ENCODE data around the gene ZNF785.
"Not testable (repeated sequence)": the region's sequence is repeated elsewhere in the genome, so short reads cannot be mapped to it uniquely, and the experiment has no call there.

ZNF785 gene

DNA sequence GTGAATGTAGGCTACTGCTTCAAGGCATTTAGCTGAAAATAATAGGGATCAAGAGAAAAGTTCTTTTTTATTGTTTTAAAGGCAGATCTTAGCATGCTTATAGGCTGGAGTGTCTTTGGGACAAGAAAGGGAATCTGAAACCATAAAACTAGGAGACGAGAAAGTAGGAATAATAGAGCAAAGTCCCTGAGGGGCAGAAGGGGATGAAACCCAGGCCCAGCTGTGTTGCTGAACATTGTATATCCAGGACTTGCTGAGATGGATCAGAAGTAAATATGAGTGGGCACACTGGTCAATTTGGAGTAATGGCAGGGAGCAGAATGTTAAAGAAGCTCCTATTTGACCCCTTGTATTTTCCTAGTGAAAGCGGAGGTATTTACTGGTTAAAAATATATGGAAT, 15.4 kb upstream of the ZNF785 start:
- no peak overlapping the region for H3K27ac ChIP-seq
- no peak for TF ChIP-seq ZFX (IDR thresholded peaks at IDR 0.05)
- TF ChIP-seq, protein P1, sequence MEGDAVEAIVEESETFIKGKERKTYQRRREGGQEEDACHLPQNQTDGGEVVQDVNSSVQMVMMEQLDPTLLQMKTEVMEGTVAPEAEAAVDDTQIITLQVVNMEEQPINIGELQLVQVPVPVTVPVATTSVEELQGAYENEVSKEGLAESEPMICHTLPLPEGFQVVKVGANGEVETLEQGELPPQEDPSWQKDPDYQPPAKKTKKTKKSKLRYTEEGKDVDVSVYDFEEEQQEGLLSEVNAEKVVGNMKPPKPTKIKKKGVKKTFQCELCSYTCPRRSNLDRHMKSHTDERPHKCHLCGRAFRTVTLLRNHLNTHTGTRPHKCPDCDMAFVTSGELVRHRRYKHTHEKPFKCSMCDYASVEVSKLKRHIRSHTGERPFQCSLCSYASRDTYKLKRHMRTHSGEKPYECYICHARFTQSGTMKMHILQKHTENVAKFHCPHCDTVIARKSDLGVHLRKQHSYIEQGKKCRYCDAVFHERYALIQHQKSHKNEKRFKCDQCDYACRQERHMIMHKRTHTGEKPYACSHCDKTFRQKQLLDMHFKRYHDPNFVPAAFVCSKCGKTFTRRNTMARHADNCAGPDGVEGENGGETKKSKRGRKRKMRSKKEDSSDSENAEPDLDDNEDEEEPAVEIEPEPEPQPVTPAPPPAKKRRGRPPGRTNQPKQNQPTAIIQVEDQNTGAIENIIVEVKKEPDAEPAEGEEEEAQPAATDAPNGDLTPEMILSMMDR (conservative IDR thresholded peaks at IDR 0.05) = no peak

DNA sequence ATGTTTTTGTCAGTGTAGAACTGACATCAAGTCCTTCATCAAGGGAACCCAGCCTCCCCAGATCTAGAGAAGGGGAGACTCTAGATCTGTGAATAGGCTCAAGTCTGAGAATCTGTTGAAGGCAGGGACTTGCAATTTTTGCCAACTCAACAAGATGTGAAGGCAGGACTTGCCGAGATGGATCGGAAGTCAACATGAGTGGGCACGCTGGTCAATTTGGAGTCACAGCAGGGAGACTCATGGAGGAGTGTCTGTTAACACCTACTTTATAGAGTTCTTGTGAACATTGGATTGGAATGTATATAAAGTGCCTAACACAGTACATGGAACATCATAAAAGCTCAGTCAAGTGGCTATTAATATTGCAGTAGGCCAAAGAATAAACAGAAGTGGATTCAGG, 14.7 kb upstream of the ZNF785 start:
- TF ChIP-seq, protein P1 (conservative IDR thresholded peaks at IDR 0.05) = no peak
- no peak for TF ChIP-seq ZFX (IDR thresholded peaks at IDR 0.05)
- 0 out of 2 replicates have a peak overlapping the region, but pooled peaks have one; percentile 11 for H3K27ac ChIP-seq

DNA sequence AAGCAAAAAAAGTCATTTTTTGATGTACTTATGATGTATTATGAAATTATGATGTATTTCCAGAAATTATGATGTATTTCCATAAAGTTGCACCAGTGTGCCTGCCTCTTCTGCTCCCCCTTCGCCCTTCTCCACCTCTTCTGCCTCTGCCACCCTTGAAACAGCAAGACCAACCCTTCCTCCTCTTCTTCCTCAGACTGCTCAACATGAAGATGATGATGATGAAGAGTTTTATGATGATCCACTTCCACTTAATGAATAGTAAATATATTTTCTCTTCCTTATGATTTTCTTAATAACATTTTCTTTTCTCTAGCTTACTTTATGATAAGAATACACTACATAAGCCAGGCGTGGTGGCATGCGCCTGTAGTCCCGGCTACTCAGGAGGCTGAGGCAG, 7.4 kb upstream of the ZNF785 start:
- TF ChIP-seq, protein P1 (conservative IDR thresholded peaks at IDR 0.05) = no peak
- TF ChIP-seq ZFX (IDR thresholded peaks at IDR 0.05) = no peak
- H3K27ac ChIP-seq = no peak overlapping the region

DNA sequence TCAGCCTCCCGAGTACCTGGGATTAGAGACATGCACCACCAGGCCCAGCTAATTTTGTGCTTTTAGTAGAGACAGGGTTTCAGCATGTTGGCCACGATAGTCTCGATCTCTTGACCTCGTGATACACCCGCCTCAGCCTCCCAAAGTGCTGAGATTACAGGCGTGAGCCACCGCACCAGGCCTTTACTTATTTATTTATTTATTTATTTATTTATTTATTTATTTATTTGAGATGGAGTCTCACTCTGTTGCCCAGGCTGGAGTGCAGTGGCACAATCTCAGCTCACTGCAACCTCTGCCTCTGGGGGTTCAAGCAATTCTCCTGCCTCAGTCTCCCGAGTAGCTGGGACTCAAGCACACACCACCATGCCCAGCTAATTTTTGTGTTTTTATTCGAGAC, 5.4 kb upstream of the ZNF785 start:
- H3K27ac ChIP-seq = not testable (repeated sequence)

DNA sequence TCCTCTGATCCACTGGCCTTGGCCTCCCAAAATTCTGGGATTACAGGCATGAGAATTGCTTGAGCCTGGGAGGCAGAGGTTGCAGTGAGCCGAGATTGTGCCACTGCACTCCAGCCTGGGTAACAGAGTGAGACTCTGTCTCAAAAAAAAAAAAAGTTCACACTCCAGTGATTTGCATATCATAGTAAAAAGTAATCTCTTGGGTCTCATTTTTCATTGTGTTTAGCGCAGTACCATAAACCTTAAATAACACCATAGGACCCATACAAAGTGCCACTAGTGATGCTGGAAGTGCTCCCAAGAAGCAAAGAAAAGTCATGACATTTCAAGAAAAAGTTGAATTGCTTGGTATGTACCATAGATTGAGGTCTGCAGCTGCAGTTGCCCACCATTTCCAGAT, 4.1 kb upstream of the ZNF785 start:
- not testable (repeated sequence) for H3K27ac ChIP-seq

DNA sequence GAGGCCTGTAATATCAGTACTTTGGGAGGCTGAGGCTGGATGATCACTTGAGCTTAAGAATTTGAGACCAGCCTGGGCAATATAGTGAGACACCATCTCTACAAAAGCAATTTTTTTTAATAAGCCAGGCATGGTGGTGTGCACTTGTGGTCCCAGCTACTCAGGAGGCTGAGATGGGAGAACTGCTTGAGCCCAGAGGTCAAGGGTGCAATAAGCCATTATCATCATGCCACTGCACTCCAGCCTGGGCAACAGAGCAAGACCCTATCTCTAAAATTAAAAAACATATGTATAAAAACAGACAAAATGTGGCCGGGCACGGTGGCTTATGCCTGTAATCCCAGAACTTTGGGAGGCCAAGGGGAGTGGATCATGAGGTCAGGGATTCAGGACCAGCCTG, 3.2 kb upstream of the ZNF785 start:
- TF ChIP-seq ZFX (IDR thresholded peaks at IDR 0.05) = no peak
- TF ChIP-seq, protein P1 (conservative IDR thresholded peaks at IDR 0.05) = no peak

DNA sequence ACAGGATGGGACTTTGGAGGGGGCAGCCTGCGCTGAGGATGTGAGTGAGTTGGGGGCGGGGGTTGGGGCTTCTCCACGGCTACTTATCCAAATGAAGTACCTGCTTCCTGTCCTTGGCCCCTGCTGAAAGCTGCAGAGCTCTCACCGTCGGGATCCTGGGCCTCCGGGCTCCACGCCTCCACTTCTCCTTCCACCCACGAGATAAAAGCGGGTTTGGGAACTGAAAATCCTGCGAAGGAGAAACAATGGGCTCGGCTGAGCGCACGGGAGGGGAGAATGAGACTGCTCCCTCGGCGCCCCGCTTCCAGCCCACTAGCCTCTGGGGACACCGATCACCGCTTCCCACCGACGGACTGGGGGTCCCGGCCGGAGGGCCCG, 486 bp downstream of the ZNF785 start:
- peak overlapping the region; percentile 85 for H3K27ac ChIP-seq
- TF ChIP-seq ZFX (IDR thresholded peaks at IDR 0.05) = 0 out of 2 replicates have a peak, but pooled peaks have one; percentile 36
- TF ChIP-seq, protein P1 (conservative IDR thresholded peaks at IDR 0.05) = no peak

More for the DNA sequence above, 3.2 kb upstream of the ZNF785 start:
- no peak overlapping the region for H3K27ac ChIP-seq

DNA sequence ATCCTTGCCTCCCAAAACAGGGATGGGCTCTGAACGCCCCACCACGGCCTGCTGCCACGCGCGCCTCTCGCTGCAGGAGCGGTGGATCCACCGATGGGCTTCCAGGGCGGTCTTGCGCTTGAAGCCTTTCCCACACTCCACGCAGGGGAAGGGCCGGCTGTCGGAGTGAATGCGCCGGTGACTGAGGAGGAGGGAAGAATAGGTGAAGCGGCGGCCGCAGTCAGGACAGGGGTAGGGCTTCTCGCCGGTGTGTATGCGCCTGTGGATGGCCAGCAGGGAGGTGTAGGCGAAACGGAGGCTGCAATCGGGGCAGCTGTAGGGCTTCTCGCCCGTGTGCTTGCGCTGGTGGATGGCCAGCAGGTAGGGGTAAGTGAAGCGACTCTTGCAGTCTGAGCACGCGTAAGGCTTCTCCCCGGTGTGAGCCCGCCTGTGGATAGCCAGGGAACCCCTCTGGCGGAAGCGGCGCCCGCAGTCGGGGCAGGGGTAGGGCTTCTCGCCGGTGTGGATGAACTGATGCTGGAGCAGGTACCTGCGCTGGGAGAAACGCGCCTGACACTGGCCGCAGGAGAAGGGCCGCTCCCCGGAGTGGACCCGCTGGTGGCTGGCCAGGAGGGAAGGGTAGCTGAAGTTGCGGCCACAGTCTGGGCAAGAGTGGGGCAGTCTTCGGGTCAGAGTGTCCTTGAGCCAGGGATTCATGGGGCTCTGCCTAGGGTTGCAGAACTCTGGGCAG, 2.7 kb downstream of the ZNF785 start:
- no peak for TF ChIP-seq ZFX (IDR thresholded peaks at IDR 0.05)
- TF ChIP-seq, protein P1 (conservative IDR thresholded peaks at IDR 0.05) = no peak

More for the DNA sequence above, 2.7 kb downstream of the ZNF785 start:
- no peak overlapping the region for H3K27ac ChIP-seq
